OCI-M2 (cell line): Measurements from ENCODE around the gene PPP1R1C.
A peak's percentile ranks its signal among the peaks of the same experiment; 100 is the strongest.

Experiments
- DNase-seq: peaks from one replicate; lab custom pipeline; 2025; ENCODE audit not compliant: unreplicated experiment; lab: John Stamatoyannopoulos, UW

The PPP1R1C gene

GRCh38 chr2:182058056-182058455 is 72.4 kb downstream of the PPP1R1C start:
- no peak for DNase-seq

- DNase-seq, result no peak
These were observed 76.1 kb downstream of the PPP1R1C start for GRCh38 chr2:182061739-182062138.

GRCh38 chr2:182062329-182062972 is 76.8 kb downstream of the PPP1R1C start:
- DNase-seq, result no peak

GRCh38 chr2:182064019-182064778 is 78.5 kb downstream of the PPP1R1C start:
- no peak for DNase-seq

GRCh38 chr2:182066400-182067087 is 80.9 kb downstream of the PPP1R1C start:
- DNase-seq, result no peak

GRCh38 chr2:182067393-182067792 is 81.7 kb downstream of the PPP1R1C start:
- DNase-seq, result no peak

GRCh38 chr2:182068811-182069210 is 83.2 kb downstream of the PPP1R1C start:
- no peak for DNase-seq

GRCh38 chr2:182069416-182069815 is 83.8 kb downstream of the PPP1R1C start:
- no peak for DNase-seq

GRCh38 chr2:182069908-182070307 is 84.3 kb downstream of the PPP1R1C start:
- DNase-seq, result no peak

- no peak for DNase-seq
These were observed 85.1 kb downstream of the PPP1R1C start for GRCh38 chr2:182070736-182071135.

- no peak for DNase-seq
These were observed 87.2 kb downstream of the PPP1R1C start for GRCh38 chr2:182072861-182073260.

GRCh38 chr2:182073613-182074012 is 88.0 kb downstream of the PPP1R1C start:
- DNase-seq, result no peak

- no peak for DNase-seq
These were observed 91.4 kb downstream of the PPP1R1C start for GRCh38 chr2:182077023-182077422.

GRCh38 chr2:182077448-182078142 is 91.9 kb downstream of the PPP1R1C start:
- DNase-seq, result peak; percentile 49

GRCh38 chr2:182078988-182079602 is 93.4 kb downstream of the PPP1R1C start:
- DNase-seq, result no peak

- no peak for DNase-seq
These were observed 94.8 kb downstream of the PPP1R1C start for GRCh38 chr2:182080493-182080892.

GRCh38 chr2:182081602-182082260 is 96.1 kb downstream of the PPP1R1C start:
- no peak for DNase-seq

- DNase-seq, result no peak
These were observed 103.1 kb downstream of the PPP1R1C start for GRCh38 chr2:182088681-182089320.

GRCh38 chr2:182090486-182090885 is 104.8 kb downstream of the PPP1R1C start:
- no peak for DNase-seq

GRCh38 chr2:182097571-182098164 is 112.0 kb downstream of the PPP1R1C start:
- no peak for DNase-seq
